B cell (primary cell): ENCODE results near the gene TAF5L. TPM values are rescaled to one million over a fixed set of nuclear protein-coding genes. Genes with fewer than 3 reads are reported as not detected.

Experiments
- ATAC-seq: fragments of 200-7000 bp; cut with Tn5 transposase; one replicate; pipeline ENCODE4 v1.10.0; 2021; ENCODE audit warnings: low read depth, mild to moderate bottlenecking, moderate number of reproducible peaks, moderate library complexity
- CTCF ChIA-PET: fragments of 350-600 bp; sonication (Branson Sonifier 250); formaldehyde crosslinking; loops from one replicate; lab custom pipeline; 2021; ENCODE audit warnings: antibody characterized with exemption, inconsistent platforms; lab: Charles Lee
- POLR2A ChIA-PET: fragments of 350-600 bp; sonication (Branson Sonifier 250); formaldehyde crosslinking; loops from one replicate; lab custom pipeline; 2021; ENCODE audit warnings: antibody characterized with exemption; lab: Charles Lee
- DNase-seq: peaks from one replicate; pipeline ENCODE4 v3.0.0; 2013
- H2AFZ ChIP-seq: 2 replicates; pipeline ENCODE4 v1.6.1; 2012; ENCODE audit warnings: mild to moderate bottlenecking, low read depth, low read length; ENCODE audit not compliant: insufficient read depth, poor library complexity, severe bottlenecking
- H3K27ac ChIP-seq, 2 donors: 1 replicate in 1 of 2; 2 replicates in 1 of 2; pipeline ENCODE4 v1.5.1; 2012 to 2013; ENCODE audit warnings: low read length in 2 of 2, mild to moderate bottlenecking in 2 of 2, moderate library complexity in 1 of 2
- H3K27me3 ChIP-seq, 4 experiments: fragments of 200-600 bp in 1 of 4; sonication (generic) in 1 of 4; replicated peaks in 1 of 4; 1 replicate in 2 of 4; 2 replicates in 2 of 4; pipeline versions ENCODE4 v1.6.1 to v1.7.0; 2013 to 2016; ENCODE audit warnings: low read length in 3 of 4, mild to moderate bottlenecking in 2 of 4, mixed read lengths in 1 of 4, moderate library complexity in 1 of 4; ENCODE audit not compliant: insufficient read depth in 4 of 4, control insufficient read depth in 3 of 4; ENCODE audit errors: control extremely low read depth in 1 of 4
- H3K36me3 ChIP-seq, 2 experiments: replicated peaks in 1 of 2; 1 replicate in 1 of 2; 2 replicates in 1 of 2; pipeline versions ENCODE4 v1.6.1 to v1.7.1; 2013; ENCODE audit warnings: low read length in 1 of 2; ENCODE audit not compliant: insufficient read depth in 2 of 2, control insufficient read depth in 1 of 2; ENCODE audit errors: control extremely low read depth in 1 of 2, extremely low read depth in 1 of 2
- H3K4me1 ChIP-seq, 2 donors: fragments of 200-600 bp in 1 of 2; sonication (generic) in 1 of 2; 1 replicate in 1 of 2; 2 replicates in 1 of 2; pipeline versions ENCODE4 v1.5.1 to v1.6.1; 2013 to 2017; ENCODE audit warnings: low read length in 2 of 2; ENCODE audit not compliant: control insufficient read depth in 2 of 2, insufficient read depth in 2 of 2
- H3K4me2 ChIP-seq: replicated peaks from 2 replicates; pipeline ENCODE3; 2012; ENCODE audit warnings: mild to moderate bottlenecking, low read depth, low read length; ENCODE audit not compliant: poor library complexity, severe bottlenecking
- H3K4me3 ChIP-seq, 5 experiments: fragments of 200-600 bp in 1 of 5; sonication (generic) in 1 of 5; 1 replicate in 3 of 5; 2 replicates in 2 of 5; pipeline versions ENCODE4 v1.5.1 to v1.7.0; 2011 to 2016; ENCODE audit warnings: low read length in 4 of 5, mild to moderate bottlenecking in 4 of 5, low read depth in 2 of 5, control low read depth in 1 of 5, moderate library complexity in 1 of 5; ENCODE audit not compliant: insufficient read depth in 1 of 5; ENCODE audit errors: control extremely low read depth in 1 of 5, extremely low read depth in 1 of 5
- H3K79me2 ChIP-seq: fragments of 200-600 bp; sonication (generic); one replicate; pipeline ENCODE4 v1.6.0; 2016; ENCODE audit warnings: low read length; ENCODE audit not compliant: control insufficient read depth, insufficient read depth
- H3K9ac ChIP-seq: fragments of 200-600 bp; sonication (generic); 2 replicates; pipeline ENCODE4 v1.6.1; 2017; ENCODE audit warnings: mild to moderate bottlenecking, low read length, moderate library complexity
- H3K9me3 ChIP-seq, 3 donors: one replicate each; pipeline versions ENCODE4 v1.6.1 to v1.7.1; 2013; ENCODE audit warnings: low read length in 2 of 3; ENCODE audit not compliant: control insufficient read depth in 2 of 3, insufficient read depth in 1 of 3; ENCODE audit errors: control extremely low read depth in 1 of 3
- H4K20me1 ChIP-seq: 2 replicates; pipeline ENCODE4 v1.6.0; 2012; ENCODE audit warnings: mild to moderate bottlenecking, low read length; ENCODE audit not compliant: insufficient read depth, control insufficient read depth, poor library complexity, severe bottlenecking
- H3K27ac Mint-ChIP-seq: one replicate; pipeline ENCODE4 v1.8.0; 2021; ENCODE audit warnings: mixed read lengths
- H3K27me3 Mint-ChIP-seq: one replicate; pipeline ENCODE4 v1.8.0; 2021; ENCODE audit warnings: mixed read lengths
- H3K4me1 Mint-ChIP-seq: one replicate; pipeline ENCODE4 v1.8.0; 2021; ENCODE audit warnings: mixed read lengths
- H3K4me3 Mint-ChIP-seq: one replicate; pipeline ENCODE4 v1.8.0; 2021; ENCODE audit warnings: mixed read lengths
- H3K9me3 Mint-ChIP-seq: one replicate; pipeline ENCODE4 v1.8.0; 2022; ENCODE audit warnings: mixed read lengths; ENCODE audit not compliant: insufficient read depth
- EZH2 ChIP-seq: IDR thresholded peaks from 2 replicates; pipeline ENCODE4 v1.6.1; 2012; ENCODE audit warnings: borderline replicate concordance, low read depth, mild to moderate bottlenecking, moderate library complexity, low read length; ENCODE audit not compliant: insufficient read depth, poor library complexity, severe bottlenecking
- WGBS: methylation state at CpG from one replicate; pipeline ENCODE4 v1.1.5; 2013; ENCODE audit warnings: missing lambda C conversion rate; ENCODE audit not compliant: insufficient coverage; 5-methylcytosine and 5-hydroxymethylcytosine counted together
- intact Hi-C: fragments of 100-400 bp; cut with micrococcal nuclease; formaldehyde crosslinking; loops from one replicate; pipeline ENCODE4 v1.10.0; 2022
- polyA plus RNA-seq: library from polyadenylated mRNA; depleted of rRNA; stranded (reverse); fragments of >200 nt; gene quantifications from 2 replicates; pipeline ENCODE4 v1.2.3, GENCODE V29; 2012
- total RNA-seq, 2 donors: library from RNA; stranded (reverse); fragments of 120-200 nt in 1 of 2; gene quantifications; 1 replicate in 1 of 2; 2 replicates in 1 of 2; pipeline versions ENCODE4 v1.2.3 to v1.2.4, GENCODE V29; 2013 to 2022
- TF ChIP-seq, protein P1 (sequence below): fragments of 200-600 bp; IDR thresholded peaks from one replicate; pipeline ENCODE4 v1.8.0; 2022; ENCODE audit warnings: antibody characterized with exemption, mild to moderate bottlenecking

TAF5L gene
- total and polyA plus RNA-seq, 2 donors (not counting 1 experiment from before 2014, with no cell fraction given): 15.7 to 24.0 TPM

DNA sequence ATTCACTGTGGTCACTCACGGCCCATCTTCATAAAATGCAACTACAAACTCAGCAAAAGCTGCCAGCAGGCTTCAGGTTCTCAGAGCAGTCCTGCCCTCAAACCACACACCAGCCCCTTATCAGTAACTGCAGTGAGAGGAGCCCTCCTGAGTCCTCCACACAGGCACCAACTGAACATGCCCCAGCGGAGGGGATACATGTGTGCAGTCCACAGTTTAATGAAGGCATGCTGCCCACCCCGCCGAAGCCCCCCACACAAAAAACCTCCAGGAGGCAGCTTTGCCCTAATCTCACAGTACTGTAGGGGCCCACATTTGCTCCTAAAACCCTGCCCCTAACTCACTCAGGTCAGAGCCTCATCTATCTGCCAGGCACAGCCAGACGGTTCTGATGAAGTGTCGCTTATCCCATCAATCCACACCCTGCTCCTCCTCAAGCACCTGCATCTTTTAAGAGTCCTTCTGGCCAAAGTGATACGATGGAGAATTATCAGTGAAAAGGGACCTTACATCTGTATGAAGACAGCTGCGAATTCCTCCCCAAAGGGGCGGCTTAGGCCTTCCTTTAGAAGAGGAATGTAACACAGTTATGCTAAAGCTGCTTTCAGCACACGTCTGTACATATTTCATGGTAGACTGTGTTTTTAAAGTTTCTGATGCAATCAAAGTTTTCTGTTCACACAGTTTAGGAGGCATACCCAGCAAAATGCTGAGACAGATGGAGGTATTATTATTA, 70.9 kb downstream of the TAF5L start:
- intact Hi-C loops: loop anchor here (5.0 kb wide), 1 partner anchor 213 kb away; the partner anchor contains the start of gene CCSAP
- peaks cover 38% of the 10 kb centered on the region for H3K4me1 Mint-ChIP-seq
- DNase-seq (no peak), ATAC-seq (no peak)
- H3K79me2 ChIP-seq: peaks cover 55% of the 10 kb centered on the region
- H3K9me3 Mint-ChIP-seq: no peaks in the 10 kb centered on the region
- no peak overlapping the region for H3K4me3 Mint-ChIP-seq
- H3K27me3 ChIP-seq: no peaks in the 10 kb centered on the region
- TF ChIP-seq, protein P1, sequence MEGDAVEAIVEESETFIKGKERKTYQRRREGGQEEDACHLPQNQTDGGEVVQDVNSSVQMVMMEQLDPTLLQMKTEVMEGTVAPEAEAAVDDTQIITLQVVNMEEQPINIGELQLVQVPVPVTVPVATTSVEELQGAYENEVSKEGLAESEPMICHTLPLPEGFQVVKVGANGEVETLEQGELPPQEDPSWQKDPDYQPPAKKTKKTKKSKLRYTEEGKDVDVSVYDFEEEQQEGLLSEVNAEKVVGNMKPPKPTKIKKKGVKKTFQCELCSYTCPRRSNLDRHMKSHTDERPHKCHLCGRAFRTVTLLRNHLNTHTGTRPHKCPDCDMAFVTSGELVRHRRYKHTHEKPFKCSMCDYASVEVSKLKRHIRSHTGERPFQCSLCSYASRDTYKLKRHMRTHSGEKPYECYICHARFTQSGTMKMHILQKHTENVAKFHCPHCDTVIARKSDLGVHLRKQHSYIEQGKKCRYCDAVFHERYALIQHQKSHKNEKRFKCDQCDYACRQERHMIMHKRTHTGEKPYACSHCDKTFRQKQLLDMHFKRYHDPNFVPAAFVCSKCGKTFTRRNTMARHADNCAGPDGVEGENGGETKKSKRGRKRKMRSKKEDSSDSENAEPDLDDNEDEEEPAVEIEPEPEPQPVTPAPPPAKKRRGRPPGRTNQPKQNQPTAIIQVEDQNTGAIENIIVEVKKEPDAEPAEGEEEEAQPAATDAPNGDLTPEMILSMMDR: no peak
- TF ChIP-seq EZH2: no peak
- H2AFZ ChIP-seq: no peak overlapping the region
- H3K9ac ChIP-seq: no peak overlapping the region
- H3K9me3 ChIP-seq: no peaks in the 10 kb centered on the region
- H4K20me1 ChIP-seq: peaks cover 21% of the 10 kb centered on the region
- peaks cover 16 to 18% of the 10 kb centered on the region in 2 donors for H3K4me1 ChIP-seq
- WGBS: 97% methylated on average over 9 of the region's 10 CpGs
- CTCF ChIA-PET: no interaction called here
- H3K27ac Mint-ChIP-seq: no peak overlapping the region
- H3K27me3 Mint-ChIP-seq: no peaks in the 10 kb centered on the region
- no peak overlapping the region for H3K4me3 ChIP-seq
- H3K4me2 ChIP-seq: no peak overlapping the region
- no peak overlapping the region for H3K27ac ChIP-seq
- POLR2A ChIA-PET: no interaction called here
- H3K36me3 ChIP-seq: peaks cover 0 to 2% of the 10 kb centered on the region in 2 experiments

DNA sequence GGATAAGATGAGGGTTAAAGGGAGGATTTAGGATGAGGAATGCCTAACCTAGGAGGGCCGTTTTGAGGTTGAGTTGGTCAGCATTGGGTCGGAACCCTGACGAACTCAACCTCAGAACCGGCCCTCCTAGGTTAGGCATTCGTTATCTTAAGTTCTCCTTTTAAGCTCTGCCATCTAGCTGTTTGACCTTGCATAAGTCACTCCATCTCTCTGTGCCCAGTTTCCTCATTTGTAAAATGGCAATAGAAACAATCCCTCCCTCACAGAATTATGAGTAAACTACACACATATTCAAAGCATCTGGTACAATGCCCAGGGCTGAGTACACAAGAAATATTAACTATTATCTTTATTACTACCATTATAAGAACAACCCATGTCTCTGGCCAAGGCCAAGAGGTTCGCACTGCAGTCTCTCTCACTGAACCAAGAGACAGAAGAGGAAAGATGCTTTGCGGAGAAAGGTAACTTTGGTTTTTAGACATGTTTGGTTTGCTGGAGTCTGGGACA, 72.2 kb downstream of the TAF5L start:
- ChIA-PET CTCF (no interaction called here), POLR2A (no interaction called here)
- no peaks in the 10 kb centered on the region for H3K27me3 ChIP-seq
- H3K27ac Mint-ChIP-seq: no peak overlapping the region
- 96% methylated on average over 6 of the region's 7 CpGs for WGBS
- no peak overlapping the region for H2AFZ ChIP-seq
- TF ChIP-seq, protein P1: no peak
- no peak for TF ChIP-seq EZH2
- no peak overlapping the region for H3K27ac ChIP-seq
- H3K4me1 Mint-ChIP-seq: peaks cover 28% of the 10 kb centered on the region
- DNase-seq: no peak
- no peak overlapping the region for H3K9ac ChIP-seq
- H3K9me3 ChIP-seq: no peaks in the 10 kb centered on the region
- H3K36me3 ChIP-seq: peaks cover 2% of the 10 kb centered on the region in 2 experiments
- no peak overlapping the region for H3K4me3 ChIP-seq
- H3K4me2 ChIP-seq: no peak overlapping the region
- no peak for ATAC-seq
- peaks cover 21% of the 10 kb centered on the region for H4K20me1 ChIP-seq
- no peak overlapping the region for H3K4me3 Mint-ChIP-seq
- H3K9me3 Mint-ChIP-seq: no peaks in the 10 kb centered on the region
- H3K27me3 Mint-ChIP-seq: no peaks in the 10 kb centered on the region
- intact Hi-C loops: no loop called here
- peaks cover 67% of the 10 kb centered on the region for H3K79me2 ChIP-seq
- H3K4me1 ChIP-seq: peaks cover 10 to 15% of the 10 kb centered on the region in 2 donors
